GOT3 (cell line): Measurements from ENCODE around the gene PRR20D.
"Not testable (repeated sequence)": the region's sequence is repeated elsewhere in the genome, so short reads cannot be mapped to it uniquely, and the experiment has no call there.

Experiments used
- DNase-seq: peaks from one replicate; lab custom pipeline; 2025; ENCODE audit warnings: mixed read lengths; lab: John Stamatoyannopoulos, UW

PRR20D gene

DNA sequence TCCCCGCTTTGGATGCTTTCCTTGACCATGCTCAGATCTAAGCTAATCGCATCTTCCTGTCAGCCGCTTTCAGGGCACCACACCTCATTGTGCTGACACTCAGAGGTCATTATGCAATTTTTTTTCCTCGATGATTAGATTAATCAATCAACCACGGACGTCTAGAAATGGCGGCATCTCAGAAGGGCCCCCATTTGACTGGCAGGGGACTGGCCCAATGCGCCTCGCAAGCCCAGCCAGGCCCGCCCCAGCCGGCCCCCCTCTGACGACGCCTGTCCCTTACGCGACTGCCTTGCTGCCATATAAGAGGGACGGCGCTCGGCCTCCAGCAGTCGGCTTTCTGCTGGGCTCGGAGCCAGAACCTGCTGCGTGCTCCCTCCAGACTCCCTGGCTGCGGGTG is at the start of gene PRR20D:
Gene PRR20D, plus strand, starts transcription at position 301 of the 400 bp plus-strand sequence. CDS start 387 bp downstream, outside the sequence.
- not testable (repeated sequence) for DNase-seq

DNA sequence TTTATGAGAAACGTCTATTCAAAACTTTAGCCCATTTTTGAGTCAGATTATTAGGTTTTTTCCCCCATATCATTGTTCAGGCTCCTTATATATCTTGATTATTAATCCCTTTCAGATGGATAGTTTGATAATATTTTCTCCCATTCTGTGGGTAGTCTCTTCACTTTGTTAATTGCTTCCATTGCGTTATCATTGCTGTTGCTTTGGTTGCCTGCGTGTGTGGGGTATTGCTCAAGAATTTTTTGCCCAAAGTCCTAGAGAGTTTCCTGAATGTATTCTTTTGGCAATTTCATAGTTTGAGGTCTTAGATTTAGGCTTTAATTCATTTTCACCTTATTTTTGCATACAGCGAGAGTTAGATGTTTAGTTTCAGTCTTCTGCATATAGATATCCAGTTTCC is 45.5 kb upstream of the PRR20D start:
- DNase-seq: no peak

DNA sequence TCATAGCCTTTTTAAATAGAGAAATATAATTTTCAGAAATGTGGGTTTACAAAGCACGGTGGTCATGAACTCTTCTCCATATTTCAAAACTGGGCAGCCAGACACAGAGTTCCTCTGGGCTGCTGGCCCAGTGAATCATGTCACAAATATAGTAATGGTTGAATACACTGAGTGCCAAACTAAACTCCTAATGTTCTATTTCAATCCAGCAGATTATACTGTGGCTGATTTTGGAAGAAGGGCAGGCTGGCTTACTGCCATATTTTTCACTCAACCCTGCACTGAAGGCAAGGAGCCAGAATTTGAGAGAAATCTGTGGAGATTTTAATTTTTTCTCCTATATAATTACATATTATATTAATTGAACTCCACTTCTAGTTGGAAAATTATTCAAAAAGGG is 36.8 kb upstream of the PRR20D start:
- DNase-seq: no peak

DNA sequence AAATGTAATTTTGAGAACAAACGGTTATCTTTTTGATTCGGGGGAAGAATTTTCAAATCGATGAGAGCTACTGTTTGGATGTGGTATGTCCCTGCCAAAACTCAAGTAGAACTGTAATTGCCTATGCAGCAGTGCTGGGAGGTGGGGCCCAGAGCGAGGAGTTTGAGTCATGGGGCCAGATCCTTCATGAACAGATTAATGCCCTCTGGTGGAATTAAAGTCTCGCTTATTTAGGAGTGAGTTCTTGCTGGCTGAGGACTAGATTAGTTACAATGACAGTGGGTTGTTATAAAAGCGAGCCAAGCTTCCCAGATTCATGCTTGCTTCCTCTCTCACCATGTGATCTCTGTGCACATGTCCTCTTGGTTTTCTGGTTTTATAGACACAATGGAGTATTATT is 31.5 kb upstream of the PRR20D start:
- no peak for DNase-seq

DNA sequence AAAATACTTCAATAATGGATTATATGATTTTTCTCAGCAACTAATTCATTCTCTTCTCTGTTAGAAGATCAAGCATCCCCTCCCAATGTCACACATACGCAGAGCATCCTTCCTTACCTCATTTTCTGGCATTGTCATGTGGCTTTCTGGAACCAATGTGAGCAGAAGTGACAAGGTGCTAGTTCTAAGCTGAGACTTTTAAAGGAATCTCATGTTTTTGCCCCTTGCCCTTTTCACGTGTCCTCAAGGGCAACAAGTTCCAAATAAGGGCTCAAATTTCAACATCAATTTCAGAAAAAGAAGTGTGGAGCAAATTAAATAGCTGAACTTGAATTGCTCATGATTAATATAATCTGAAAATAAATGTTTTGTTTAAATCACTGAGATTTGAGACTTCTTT is 24.3 kb upstream of the PRR20D start:
- DNase-seq: no peak

DNA sequence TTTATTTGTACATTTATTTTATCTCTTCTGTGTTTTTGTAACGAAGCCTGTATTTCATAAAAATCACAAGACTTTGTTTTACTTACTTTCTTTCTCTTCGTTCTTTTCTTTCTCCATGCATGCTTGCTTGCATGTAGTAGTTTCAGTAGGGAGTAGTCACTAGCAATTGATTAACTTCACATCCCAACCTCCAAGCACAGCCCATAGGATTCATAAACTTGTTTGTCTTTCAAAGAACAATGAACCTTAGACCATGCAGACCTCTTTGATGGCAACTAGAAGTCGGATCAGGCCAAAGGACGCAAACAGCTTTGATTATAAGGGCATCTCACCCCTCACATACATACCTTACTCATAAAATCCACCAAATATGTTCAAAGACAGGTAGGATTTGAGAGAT is 22.8 kb upstream of the PRR20D start:
- no peak for DNase-seq

DNA sequence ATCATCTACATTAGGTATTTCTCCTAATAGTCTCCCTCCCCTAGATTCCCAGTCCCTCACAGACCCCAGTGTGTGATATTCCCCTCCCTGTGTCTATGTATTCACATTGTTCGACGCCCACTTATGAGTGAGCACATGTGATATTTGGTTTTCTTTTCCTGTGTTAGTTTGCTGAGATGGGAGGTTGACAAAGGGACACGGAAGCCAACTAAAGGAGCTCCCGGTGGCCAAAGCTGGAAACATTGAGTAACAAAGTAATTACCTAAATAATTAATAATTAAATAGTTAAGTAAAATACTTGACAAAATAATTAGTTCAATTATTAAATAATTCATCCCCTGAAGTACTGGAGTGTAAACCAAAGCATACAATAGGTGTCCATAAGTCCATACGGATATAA is 21.4 kb upstream of the PRR20D start:
- DNase-seq: no peak

DNA sequence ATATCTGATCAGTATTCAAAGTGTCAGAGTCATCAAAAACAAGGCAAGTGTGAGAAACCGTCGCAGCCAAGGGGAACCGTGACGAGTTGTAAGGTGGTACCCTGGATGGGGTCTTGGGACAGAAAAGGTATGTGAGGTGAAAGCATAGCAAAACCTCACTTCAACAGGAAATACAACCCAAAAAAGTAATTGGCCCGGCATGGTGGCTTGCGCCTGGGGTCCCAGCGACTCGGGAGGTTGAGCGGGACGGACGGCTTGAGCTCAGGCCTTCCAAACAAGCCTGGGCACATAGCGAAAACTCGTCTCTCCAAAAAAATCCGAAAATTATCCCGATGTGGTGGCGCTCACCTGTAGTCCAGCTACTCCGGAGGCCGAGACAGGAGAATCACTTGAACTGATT is 20.7 kb upstream of the PRR20D start:
- not testable (repeated sequence) for DNase-seq

DNA sequence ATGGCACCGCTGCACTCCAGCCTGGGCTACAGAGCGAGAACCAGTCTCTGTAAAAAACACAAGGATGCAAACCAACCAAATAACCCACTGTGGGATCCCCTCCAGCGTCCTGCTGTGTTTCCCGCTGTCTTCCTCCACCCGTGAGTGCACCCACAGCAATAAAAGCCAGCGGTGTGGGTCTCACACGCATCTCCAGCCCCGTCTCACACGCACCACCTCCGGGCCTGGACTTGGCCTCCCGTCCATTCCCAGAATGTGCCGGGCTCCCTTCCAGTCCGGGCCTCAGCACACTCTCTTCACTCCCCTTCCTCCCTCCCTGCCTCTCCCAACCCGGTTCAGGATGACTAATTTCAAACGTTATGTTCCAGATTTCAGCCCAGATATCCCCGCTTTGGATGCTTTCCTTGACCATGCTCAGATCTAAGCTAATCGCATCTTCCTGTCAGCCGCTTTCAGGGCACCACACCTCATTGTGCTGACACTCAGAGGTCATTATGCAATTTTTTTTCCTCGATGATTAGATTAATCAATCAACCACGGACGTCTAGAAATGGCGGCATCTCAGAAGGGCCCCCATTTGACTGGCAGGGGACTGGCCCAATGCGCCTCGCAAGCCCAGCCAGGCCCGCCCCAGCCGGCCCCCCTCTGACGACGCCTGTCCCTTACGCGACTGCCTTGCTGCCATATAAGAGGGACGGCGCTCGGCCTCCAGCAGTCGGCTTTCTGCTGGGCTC is 20.0 kb upstream of the PRR20D start, which contains the start of gene PRR20A:
Gene PRR20A, plus strand, starts transcription at position 684 of the 734 bp plus-strand sequence. CDS start 387 bp downstream, outside the sequence.
- not testable (repeated sequence) for DNase-seq

DNA sequence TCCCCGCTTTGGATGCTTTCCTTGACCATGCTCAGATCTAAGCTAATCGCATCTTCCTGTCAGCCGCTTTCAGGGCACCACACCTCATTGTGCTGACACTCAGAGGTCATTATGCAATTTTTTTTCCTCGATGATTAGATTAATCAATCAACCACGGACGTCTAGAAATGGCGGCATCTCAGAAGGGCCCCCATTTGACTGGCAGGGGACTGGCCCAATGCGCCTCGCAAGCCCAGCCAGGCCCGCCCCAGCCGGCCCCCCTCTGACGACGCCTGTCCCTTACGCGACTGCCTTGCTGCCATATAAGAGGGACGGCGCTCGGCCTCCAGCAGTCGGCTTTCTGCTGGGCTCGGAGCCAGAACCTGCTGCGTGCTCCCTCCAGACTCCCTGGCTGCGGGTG is 13.2 kb upstream of the PRR20D start, which contains the start of gene PRR20B:
Gene PRR20B, plus strand, starts transcription at position 301 of the 400 bp plus-strand sequence. CDS start 387 bp downstream, outside the sequence.
- not testable (repeated sequence) for DNase-seq

DNA sequence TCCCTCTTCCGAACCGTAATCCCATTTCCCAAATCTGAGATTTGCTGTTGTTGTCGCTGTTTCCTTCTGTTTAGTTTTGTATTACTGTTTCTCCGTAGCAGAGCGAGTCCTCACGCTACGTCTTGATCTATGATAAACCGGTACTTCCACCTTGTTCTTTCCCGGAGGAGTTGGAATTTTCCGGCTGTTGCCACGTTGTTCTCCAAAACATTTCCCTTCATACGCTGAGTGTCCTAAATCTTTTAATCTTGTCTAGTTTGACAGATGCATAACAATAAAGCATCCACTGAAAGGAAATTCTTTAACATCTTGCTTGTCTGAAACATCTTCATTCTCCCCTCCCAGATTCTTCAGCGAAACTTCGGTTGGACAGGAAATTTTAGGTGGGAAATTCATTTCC is 12.3 kb upstream of the PRR20D start:
- not testable (repeated sequence) for DNase-seq

DNA sequence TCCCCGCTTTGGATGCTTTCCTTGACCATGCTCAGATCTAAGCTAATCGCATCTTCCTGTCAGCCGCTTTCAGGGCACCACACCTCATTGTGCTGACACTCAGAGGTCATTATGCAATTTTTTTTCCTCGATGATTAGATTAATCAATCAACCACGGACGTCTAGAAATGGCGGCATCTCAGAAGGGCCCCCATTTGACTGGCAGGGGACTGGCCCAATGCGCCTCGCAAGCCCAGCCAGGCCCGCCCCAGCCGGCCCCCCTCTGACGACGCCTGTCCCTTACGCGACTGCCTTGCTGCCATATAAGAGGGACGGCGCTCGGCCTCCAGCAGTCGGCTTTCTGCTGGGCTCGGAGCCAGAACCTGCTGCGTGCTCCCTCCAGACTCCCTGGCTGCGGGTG is 6.7 kb upstream of the PRR20D start, which contains the start of gene PRR20C:
Gene PRR20C, plus strand, starts transcription at position 301 of the 400 bp plus-strand sequence. CDS start 387 bp downstream, outside the sequence.
- DNase-seq: not testable (repeated sequence)

DNA sequence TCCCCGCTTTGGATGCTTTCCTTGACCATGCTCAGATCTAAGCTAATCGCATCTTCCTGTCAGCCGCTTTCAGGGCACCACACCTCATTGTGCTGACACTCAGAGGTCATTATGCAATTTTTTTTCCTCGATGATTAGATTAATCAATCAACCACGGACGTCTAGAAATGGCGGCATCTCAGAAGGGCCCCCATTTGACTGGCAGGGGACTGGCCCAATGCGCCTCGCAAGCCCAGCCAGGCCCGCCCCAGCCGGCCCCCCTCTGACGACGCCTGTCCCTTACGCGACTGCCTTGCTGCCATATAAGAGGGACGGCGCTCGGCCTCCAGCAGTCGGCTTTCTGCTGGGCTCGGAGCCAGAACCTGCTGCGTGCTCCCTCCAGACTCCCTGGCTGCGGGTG is 6.5 kb downstream of the PRR20D start, which contains the start of gene PRR20E:
Gene PRR20E, plus strand, starts transcription at position 301 of the 400 bp plus-strand sequence. CDS start 387 bp downstream, outside the sequence.
- not testable (repeated sequence) for DNase-seq

DNA sequence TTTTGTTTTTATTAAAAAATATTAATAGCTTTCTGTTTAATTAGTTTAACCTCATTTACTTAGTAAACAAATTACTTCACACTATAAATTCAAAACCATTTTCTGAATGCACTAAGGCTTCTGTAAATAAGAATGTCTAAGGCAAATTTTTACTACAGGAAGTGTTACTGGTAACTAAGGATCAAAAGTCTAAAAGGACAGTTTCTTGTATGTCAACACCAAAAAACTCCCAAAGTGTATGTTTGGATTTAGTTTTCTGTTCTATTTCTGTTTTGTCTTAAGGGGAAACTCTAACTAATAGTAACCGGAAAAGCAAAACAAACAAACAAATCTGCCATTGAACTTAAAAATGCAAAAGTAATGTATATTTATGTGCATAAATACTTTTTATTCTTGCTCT is 31.2 kb downstream of the PRR20D start:
- DNase-seq: no peak

DNA sequence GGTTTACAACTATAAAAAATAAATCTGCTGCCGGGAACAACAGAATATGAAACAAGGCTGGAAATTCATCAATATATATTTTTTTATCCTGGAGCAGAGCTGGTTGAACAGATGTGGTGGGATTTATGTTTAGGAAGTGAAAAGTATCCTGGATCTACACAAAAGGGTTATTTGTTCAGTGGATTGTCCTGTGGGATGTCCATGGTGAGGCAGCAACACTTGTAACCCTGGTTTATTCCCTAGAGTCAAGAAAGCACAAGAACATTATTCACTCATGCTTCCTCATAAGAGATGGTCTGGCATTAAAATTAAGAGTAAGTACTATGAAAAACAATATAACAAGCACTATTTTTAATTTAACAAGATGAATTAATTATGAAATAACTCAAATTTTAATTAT is 52.6 kb downstream of the PRR20D start:
- no peak for DNase-seq
